ENCODE measurements around the gene SLC25A21. TPM values are rescaled to one million over a fixed set of nuclear protein-coding genes. Genes with fewer than 3 reads are reported as not detected.

The SLC25A21 gene
- polyA plus RNA-seq, 1 experiment = 0.50 TPM

DNA sequence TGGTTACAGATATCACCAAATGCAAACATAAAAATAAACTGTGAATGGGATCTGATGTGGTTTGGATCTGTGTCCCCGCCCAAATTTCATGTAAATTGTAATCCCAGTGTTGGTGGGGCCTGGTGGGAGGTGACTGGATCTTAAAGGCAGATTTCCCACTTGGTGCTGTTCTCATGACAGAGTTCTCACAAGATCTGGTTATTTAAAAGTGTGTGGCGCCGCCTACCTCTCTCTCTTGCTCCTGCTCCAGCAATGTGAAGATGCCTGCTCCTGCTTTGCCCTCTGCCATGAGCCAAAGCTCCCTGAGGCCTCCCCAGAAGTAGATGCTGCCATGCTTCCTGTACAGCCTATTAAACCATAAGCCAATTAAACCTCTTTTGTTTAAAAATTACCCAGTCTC is 47.8 kb downstream of the SLC25A21 start:
- no peak overlapping the region for H3K4me3 ChIP-seq (ENCODE audit: low read depth, low read length)
- CTCF ChIA-PET = interaction anchor here (1.3 kb wide), 1 partner anchor 477 kb away, joined by 3 read pairs; no protein-coding TSS in a partner anchor
- no peaks in the 10 kb centered on the region for H3K36me3 ChIP-seq (ENCODE audit: control insufficient read depth, insufficient read depth, low read length)
- TF ChIP-seq, protein P1, sequence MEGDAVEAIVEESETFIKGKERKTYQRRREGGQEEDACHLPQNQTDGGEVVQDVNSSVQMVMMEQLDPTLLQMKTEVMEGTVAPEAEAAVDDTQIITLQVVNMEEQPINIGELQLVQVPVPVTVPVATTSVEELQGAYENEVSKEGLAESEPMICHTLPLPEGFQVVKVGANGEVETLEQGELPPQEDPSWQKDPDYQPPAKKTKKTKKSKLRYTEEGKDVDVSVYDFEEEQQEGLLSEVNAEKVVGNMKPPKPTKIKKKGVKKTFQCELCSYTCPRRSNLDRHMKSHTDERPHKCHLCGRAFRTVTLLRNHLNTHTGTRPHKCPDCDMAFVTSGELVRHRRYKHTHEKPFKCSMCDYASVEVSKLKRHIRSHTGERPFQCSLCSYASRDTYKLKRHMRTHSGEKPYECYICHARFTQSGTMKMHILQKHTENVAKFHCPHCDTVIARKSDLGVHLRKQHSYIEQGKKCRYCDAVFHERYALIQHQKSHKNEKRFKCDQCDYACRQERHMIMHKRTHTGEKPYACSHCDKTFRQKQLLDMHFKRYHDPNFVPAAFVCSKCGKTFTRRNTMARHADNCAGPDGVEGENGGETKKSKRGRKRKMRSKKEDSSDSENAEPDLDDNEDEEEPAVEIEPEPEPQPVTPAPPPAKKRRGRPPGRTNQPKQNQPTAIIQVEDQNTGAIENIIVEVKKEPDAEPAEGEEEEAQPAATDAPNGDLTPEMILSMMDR (IDR thresholded peaks at IDR 0.05; ENCODE audit: insufficient read depth, low read depth, low read length) = no peak
- DNase-seq (ENCODE audit: low read depth) = no peak
- POLR2A ChIA-PET = no interaction called here
- H3K27me3 ChIP-seq (ENCODE audit: control insufficient read depth, insufficient read depth, low read length) = no peaks in the 10 kb centered on the region

DNA sequence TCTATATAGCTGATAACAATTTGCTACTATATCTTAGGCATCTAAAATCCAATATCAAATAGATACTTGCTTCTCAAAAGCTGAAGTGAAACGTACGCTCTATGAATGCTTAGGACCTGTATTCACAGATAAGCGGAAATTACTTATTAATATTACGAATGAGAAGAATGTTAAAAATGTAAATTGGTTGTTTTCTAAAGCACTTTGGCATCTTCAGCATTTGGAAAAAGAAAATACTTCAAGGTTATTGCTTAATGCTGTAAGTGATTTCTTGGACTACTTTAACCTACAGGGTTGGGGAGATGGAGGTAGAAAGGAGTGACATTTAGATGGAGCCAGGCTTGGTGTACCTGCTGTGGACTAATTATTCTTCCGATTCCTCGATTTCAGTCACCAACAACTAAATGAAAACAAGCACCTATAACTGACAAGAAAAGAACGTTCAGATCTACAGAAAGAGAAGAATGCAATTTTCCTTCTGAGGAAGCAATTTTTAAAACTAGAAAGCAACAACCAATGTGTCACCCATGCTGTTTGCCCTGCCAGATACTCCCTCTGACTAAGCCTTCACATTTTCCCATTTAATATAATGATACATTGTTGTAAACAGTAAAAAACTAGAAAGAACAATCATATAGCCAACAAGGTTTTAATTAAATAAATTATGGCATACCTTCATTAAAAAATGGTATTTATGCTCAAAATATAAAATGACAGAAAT is 49.3 kb downstream of the SLC25A21 start:
- POLR2A ChIA-PET = no interaction called here
- CTCF ChIA-PET = interaction anchor here (1.2 kb wide), 1 partner anchor 181 kb away, joined by 3 read pairs; no protein-coding TSS in a partner anchor
- Histone ChIP-seq H3K4me3 (ENCODE audit: low read depth, low read length) (no peak overlapping the region), H3K27me3 (ENCODE audit: control insufficient read depth, insufficient read depth, low read length) (no peaks in the 10 kb centered on the region), H3K36me3 (ENCODE audit: control insufficient read depth, insufficient read depth, low read length) (no peaks in the 10 kb centered on the region)
- DNase-seq (ENCODE audit: low read depth) = no peak
- TF ChIP-seq, protein P1 (IDR thresholded peaks at IDR 0.05; ENCODE audit: insufficient read depth, low read depth, low read length) = no peak

DNA sequence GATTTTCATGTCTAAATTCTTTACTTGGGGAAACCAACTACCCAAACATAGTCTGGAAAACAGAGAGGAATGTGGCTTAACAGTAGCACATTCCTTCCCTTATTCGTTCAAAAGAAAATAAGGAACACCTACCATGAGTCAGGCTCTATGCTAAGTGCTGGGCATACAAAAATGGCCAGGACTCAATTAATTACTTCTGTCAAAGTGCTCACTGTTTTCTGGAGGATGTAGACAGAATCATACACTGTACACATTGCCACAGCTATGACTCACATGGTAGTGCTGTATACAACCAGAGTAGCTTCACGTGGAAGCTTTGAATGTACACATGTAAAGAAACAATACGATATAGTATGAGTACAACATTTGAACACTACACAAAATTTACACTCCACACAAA is 50.1 kb downstream of the SLC25A21 start:
- CTCF ChIA-PET = interaction anchor here (1.2 kb wide), 1 partner anchor 180 kb away, joined by 3 read pairs; no protein-coding TSS in a partner anchor

DNA sequence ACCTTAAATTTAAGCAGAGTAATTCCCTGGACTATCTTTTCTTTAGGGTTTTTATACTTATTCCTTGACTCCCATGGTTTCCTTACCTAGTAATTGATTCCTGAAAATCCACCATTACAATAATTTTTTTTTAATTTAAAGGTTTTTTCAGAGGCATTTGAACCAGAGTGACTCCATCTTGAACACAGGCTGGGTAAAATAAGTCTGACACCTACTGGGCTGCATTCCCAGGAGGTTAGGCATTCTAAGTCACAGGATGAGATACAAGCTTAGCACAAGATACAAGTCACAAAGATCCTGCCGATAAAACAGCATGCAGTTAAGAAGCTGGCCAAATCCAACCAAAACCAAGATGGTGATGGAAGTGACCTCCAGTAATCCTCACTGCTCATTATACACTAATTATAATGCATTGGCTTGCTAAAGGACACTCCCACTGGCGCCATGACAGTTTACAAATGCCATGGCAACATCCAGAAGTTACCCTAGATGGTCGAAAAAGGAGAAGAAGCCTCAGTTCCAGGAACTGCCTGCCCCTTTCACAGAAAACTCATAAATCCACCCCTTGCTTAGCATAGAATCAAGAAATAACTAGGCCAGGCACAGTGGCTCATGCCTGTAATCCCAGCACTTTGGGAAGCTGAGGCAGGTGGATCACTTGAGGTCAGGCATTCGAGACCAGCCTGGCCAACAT is 53.6 kb downstream of the SLC25A21 start:
- ChIA-PET CTCF (interaction anchor here (0.6 to 2.8 kb wide), 4 partner anchors 16 to 373 kb away, joined by 3 to 10 read pairs (median 4); no protein-coding TSS in a partner anchor), POLR2A (no interaction called here)
- H3K27me3 ChIP-seq (ENCODE audit: control insufficient read depth, insufficient read depth, low read length) = no peaks in the 10 kb centered on the region
- no peaks in the 10 kb centered on the region for H3K36me3 ChIP-seq (ENCODE audit: control insufficient read depth, insufficient read depth, low read length)
- no peak for DNase-seq (ENCODE audit: low read depth)
- TF ChIP-seq, protein P1 (IDR thresholded peaks at IDR 0.05; ENCODE audit: insufficient read depth, low read depth, low read length) = no peak
- H3K4me3 ChIP-seq (ENCODE audit: low read depth, low read length) = no peak overlapping the region

More for the DNA sequence above, 50.1 kb downstream of the SLC25A21 start:
- no peaks in the 10 kb centered on the region for H3K36me3 ChIP-seq (ENCODE audit: control insufficient read depth, insufficient read depth, low read length)
- DNase-seq (ENCODE audit: low read depth) = no peak
- TF ChIP-seq, protein P1 (IDR thresholded peaks at IDR 0.05; ENCODE audit: insufficient read depth, low read depth, low read length) = no peak
- POLR2A ChIA-PET = no interaction called here
- no peaks in the 10 kb centered on the region for H3K27me3 ChIP-seq (ENCODE audit: control insufficient read depth, insufficient read depth, low read length)
- H3K4me3 ChIP-seq (ENCODE audit: low read depth, low read length) = no peak overlapping the region
